WTC11 (cell line): ENCODE measurements around the gene UBB. TPM values are rescaled to one million over a fixed set of nuclear protein-coding genes. Genes with fewer than 3 reads are reported as not detected.

Source experiments
- ATAC-seq: fragments of 200-7000 bp; cut with Tn5 transposase; 2 replicates; pipeline ENCODE4 v1.10.0; 2021; ENCODE audit warnings: mild to moderate bottlenecking, moderate library complexity
- CTCF ChIA-PET: fragments of 300-600 bp; sonication (Branson Sonifier 250); formaldehyde crosslinking; loops from one replicate; lab custom pipeline; 2021; ENCODE audit warnings: antibody characterized with exemption; lab: Charles Lee
- POLR2A ChIA-PET: fragments of 350-600 bp; sonication (Branson Sonifier 250); formaldehyde crosslinking; loops from one replicate; lab custom pipeline; 2021; ENCODE audit warnings: antibody characterized with exemption; lab: Charles Lee
- DNase-seq: peaks from one replicate; pipeline ENCODE4 v3.0.0; 2021; ENCODE audit warnings: low spot score
- H3K27ac Mint-ChIP-seq: 2 replicates; pipeline ENCODE4 v1.8.0; 2021; ENCODE audit warnings: mixed read lengths
- H3K27me3 Mint-ChIP-seq: 2 replicates; pipeline ENCODE4 v1.8.0; 2021; ENCODE audit warnings: low read depth, mild to moderate bottlenecking, moderate library complexity, mixed read lengths
- H3K36me3 Mint-ChIP-seq: 2 replicates; pipeline ENCODE4 v1.8.0; 2021; ENCODE audit warnings: mixed read lengths
- H3K4me1 Mint-ChIP-seq: 2 replicates; pipeline ENCODE4 v1.8.0; 2022; ENCODE audit warnings: mixed read lengths
- H3K4me3 Mint-ChIP-seq: 2 replicates; pipeline ENCODE4 v1.8.0; 2021; ENCODE audit warnings: mild to moderate bottlenecking, moderate library complexity, mixed read lengths
- H3K9me3 Mint-ChIP-seq: 2 replicates; pipeline ENCODE4 v1.8.0; 2021; ENCODE audit warnings: mixed read lengths
- CDX4 ChIP-seq: fragments of 250-450 bp; sonication (Bioruptor Pico); IDR thresholded peaks from 2 replicates; pipeline ENCODE4 v1.9.0; 2021; ENCODE audit warnings: moderate library complexity, mild to moderate bottlenecking, inconsistent platforms, borderline replicate concordance
- GTF2I ChIP-seq: fragments of 250-450 bp; sonication (Bioruptor Pico); conservative IDR thresholded peaks from 2 replicates; pipeline ENCODE4 v1.4.0; 2021; ENCODE audit warnings: mild to moderate bottlenecking
- MYBL2 ChIP-seq: sonication (generic); formaldehyde crosslinking; IDR thresholded peaks from 2 replicates; pipeline ENCODE4 v1.8.1; 2023; ENCODE audit warnings: mild to moderate bottlenecking, moderate library complexity, missing genetic modification reagents
- SOX15 ChIP-seq: fragments of 250-450 bp; sonication (Bioruptor Pico); IDR thresholded peaks from 2 replicates; pipeline ENCODE4 v1.9.0; 2021; ENCODE audit warnings: mild to moderate bottlenecking
- ZNF232 ChIP-seq: sonication (generic); formaldehyde crosslinking; IDR thresholded peaks from 2 replicates; pipeline ENCODE4 v1.8.0; 2022; ENCODE audit warnings: mild to moderate bottlenecking, missing genetic modification reagents
- ZNF263 ChIP-seq: sonication (generic); formaldehyde crosslinking; IDR thresholded peaks from 2 replicates; pipeline ENCODE4 v1.8.1; 2022; ENCODE audit warnings: low read depth, mild to moderate bottlenecking, moderate library complexity, missing genetic modification reagents
- ZNF317 ChIP-seq: sonication (generic); formaldehyde crosslinking; IDR thresholded peaks from 2 replicates; pipeline ENCODE4 v1.8.1; 2023; ENCODE audit warnings: low read depth, mild to moderate bottlenecking, moderate library complexity, missing genetic modification reagents, borderline replicate concordance
- ZNF416 ChIP-seq: fragments of 250-450 bp; sonication (Bioruptor Pico); IDR thresholded peaks from 2 replicates; pipeline ENCODE4 v1.9.0; 2021; ENCODE audit warnings: mild to moderate bottlenecking, inconsistent platforms
- ZNF425 ChIP-seq: fragments of 250-450 bp; sonication (Bioruptor Pico); conservative IDR thresholded peaks from 2 replicates; pipeline ENCODE4 v1.9.0; 2021; ENCODE audit warnings: mild to moderate bottlenecking
- ZNF512 ChIP-seq: sonication (generic); formaldehyde crosslinking; IDR thresholded peaks from 2 replicates; pipeline ENCODE4 v1.8.1; 2022; ENCODE audit warnings: missing genetic modification reagents, borderline replicate concordance
- ZNF532 ChIP-seq: fragments of 250-450 bp; sonication (Bioruptor Pico); IDR thresholded peaks from 2 replicates; pipeline ENCODE4 v1.9.0; 2021; ENCODE audit warnings: mild to moderate bottlenecking, borderline replicate concordance
- total RNA-seq: library from RNA; stranded (reverse); gene quantifications from 3 replicates; pipeline ENCODE4 v1.2.3, GENCODE V29; 2021
- TF ChIP-seq, protein P1 (sequence below): fragments of 250-450 bp; sonication (Bioruptor Pico); IDR thresholded peaks from 2 replicates; pipeline ENCODE4 v1.9.0; 2021; ENCODE audit warnings: mild to moderate bottlenecking
- TF ChIP-seq, protein P2 (sequence below): sonication (generic); formaldehyde crosslinking; IDR thresholded peaks from 2 replicates; pipeline ENCODE4 v1.8.1; 2023; ENCODE audit warnings: mild to moderate bottlenecking, missing genetic modification reagents, borderline replicate concordance
- TF ChIP-seq, protein P3 (sequence below): sonication (generic); formaldehyde crosslinking; IDR thresholded peaks from 2 replicates; pipeline ENCODE4 v1.8.1; 2023; ENCODE audit warnings: mild to moderate bottlenecking, missing genetic modification reagents, moderate library complexity

UBB gene
- total RNA-seq, 1 experiment from 2014 or later = 1,216 TPM

DNA sequence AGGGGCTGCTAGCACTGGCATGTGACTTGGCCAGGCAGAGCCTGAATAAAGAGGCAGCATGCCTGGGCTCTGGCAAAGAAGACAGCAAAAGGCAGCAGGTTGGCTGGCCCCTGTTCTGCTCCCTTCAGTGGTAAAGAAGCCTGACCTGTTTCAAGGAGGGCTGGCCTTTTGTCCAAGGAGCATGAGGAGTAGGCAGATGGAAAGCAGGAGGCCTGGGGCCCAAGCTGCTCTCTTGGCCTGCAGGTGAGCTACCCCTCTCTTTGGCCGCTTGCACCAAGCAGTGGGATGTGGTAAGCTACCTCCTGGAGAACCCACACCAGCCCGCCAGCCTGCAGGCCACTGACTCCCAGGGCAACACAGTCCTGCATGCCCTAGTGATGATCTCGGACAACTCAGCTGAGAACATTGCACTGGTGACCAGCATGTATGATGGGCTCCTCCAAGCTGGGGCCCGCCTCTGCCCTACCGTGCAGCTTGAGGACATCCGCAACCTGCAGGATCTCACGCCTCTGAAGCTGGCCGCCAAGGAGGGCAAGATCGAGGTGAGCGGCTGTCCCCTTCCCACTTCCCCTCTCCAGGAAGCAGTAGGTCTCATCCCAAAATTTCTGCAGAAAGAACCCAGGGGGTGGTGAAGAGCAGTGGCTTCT, 42.5 kb downstream of the UBB start (continued):
- TF ChIP-seq ZNF532 (CRISPR knock-in tag) (no peak), ZNF416 (no peak), SOX15 (no peak), ZNF263 (no peak), ZNF317 (no peak), CDX4 (CRISPR knock-in tag) (no peak)
- TF ChIP-seq, protein P1, sequence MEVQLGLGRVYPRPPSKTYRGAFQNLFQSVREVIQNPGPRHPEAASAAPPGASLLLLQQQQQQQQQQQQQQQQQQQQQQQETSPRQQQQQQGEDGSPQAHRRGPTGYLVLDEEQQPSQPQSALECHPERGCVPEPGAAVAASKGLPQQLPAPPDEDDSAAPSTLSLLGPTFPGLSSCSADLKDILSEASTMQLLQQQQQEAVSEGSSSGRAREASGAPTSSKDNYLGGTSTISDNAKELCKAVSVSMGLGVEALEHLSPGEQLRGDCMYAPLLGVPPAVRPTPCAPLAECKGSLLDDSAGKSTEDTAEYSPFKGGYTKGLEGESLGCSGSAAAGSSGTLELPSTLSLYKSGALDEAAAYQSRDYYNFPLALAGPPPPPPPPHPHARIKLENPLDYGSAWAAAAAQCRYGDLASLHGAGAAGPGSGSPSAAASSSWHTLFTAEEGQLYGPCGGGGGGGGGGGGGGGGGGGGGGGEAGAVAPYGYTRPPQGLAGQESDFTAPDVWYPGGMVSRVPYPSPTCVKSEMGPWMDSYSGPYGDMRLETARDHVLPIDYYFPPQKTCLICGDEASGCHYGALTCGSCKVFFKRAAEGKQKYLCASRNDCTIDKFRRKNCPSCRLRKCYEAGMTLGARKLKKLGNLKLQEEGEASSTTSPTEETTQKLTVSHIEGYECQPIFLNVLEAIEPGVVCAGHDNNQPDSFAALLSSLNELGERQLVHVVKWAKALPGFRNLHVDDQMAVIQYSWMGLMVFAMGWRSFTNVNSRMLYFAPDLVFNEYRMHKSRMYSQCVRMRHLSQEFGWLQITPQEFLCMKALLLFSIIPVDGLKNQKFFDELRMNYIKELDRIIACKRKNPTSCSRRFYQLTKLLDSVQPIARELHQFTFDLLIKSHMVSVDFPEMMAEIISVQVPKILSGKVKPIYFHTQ (CRISPR knock-in tag) = no peak

- ChIA-PET CTCF (interaction anchor here (0.7 to 1.6 kb wide), 2 partner anchors 10 to 61 kb away, joined by 3 to 7 read pairs; partner anchors contain the start of gene TRPV2), POLR2A (no interaction called here)
- Mint-ChIP-seq H3K27ac (no peak overlapping the region), H3K36me3 (no peaks in the 10 kb centered on the region), H3K9me3 (no peaks in the 10 kb centered on the region), H3K4me3 (no peak overlapping the region), H3K4me1 (peaks cover 7% of the 10 kb centered on the region), H3K27me3 (peaks cover 7% of the 10 kb centered on the region; the same call in 1 of the 2 replicates)
- ATAC-seq (no peak), DNase-seq (no peak)
- no peak for TF ChIP-seq CDX4 (CRISPR knock-in tag)
- no peak for TF ChIP-seq ZNF232 (CRISPR knock-in tag)
- TF ChIP-seq GTF2I (CRISPR knock-in tag) = no peak
- TF ChIP-seq ZNF425 (CRISPR knock-in tag) = no peak
- TF ChIP-seq, protein P1 (CRISPR knock-in tag) = no peak
- TF ChIP-seq, protein P2, sequence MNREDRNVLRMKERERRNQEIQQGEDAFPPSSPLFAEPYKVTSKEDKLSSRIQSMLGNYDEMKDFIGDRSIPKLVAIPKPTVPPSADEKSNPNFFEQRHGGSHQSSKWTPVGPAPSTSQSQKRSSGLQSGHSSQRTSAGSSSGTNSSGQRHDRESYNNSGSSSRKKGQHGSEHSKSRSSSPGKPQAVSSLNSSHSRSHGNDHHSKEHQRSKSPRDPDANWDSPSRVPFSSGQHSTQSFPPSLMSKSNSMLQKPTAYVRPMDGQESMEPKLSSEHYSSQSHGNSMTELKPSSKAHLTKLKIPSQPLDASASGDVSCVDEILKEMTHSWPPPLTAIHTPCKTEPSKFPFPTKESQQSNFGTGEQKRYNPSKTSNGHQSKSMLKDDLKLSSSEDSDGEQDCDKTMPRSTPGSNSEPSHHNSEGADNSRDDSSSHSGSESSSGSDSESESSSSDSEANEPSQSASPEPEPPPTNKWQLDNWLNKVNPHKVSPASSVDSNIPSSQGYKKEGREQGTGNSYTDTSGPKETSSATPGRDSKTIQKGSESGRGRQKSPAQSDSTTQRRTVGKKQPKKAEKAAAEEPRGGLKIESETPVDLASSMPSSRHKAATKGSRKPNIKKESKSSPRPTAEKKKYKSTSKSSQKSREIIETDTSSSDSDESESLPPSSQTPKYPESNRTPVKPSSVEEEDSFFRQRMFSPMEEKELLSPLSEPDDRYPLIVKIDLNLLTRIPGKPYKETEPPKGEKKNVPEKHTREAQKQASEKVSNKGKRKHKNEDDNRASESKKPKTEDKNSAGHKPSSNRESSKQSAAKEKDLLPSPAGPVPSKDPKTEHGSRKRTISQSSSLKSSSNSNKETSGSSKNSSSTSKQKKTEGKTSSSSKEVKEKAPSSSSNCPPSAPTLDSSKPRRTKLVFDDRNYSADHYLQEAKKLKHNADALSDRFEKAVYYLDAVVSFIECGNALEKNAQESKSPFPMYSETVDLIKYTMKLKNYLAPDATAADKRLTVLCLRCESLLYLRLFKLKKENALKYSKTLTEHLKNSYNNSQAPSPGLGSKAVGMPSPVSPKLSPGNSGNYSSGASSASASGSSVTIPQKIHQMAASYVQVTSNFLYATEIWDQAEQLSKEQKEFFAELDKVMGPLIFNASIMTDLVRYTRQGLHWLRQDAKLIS (CRISPR knock-in tag) = no peak
- TF ChIP-seq, protein P3, sequence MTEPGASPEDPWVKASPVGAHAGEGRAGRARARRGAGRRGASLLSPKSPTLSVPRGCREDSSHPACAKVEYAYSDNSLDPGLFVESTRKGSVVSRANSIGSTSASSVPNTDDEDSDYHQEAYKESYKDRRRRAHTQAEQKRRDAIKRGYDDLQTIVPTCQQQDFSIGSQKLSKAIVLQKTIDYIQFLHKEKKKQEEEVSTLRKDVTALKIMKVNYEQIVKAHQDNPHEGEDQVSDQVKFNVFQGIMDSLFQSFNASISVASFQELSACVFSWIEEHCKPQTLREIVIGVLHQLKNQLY (CRISPR knock-in tag) = no peak
- no peak for TF ChIP-seq MYBL2 (CRISPR knock-in tag)
- TF ChIP-seq ZNF512 (CRISPR knock-in tag) = no peak
Measured at GRCh38 chr17:16425202-16425601, 44.3 kb downstream of the UBB start.
